DMS153 treated with DMSO at 0.1 percent for 48 hours (cell line): ENCODE results near the gene PHYHD1.

Experiments used
- DNase-seq: peaks from one replicate; lab custom pipeline; 2025; ENCODE audit not compliant: unreplicated experiment; lab: John Stamatoyannopoulos, UW

Gene PHYHD1

GRCh38 chr9:128920381-128921058 lies at the start of gene PHYHD1:
TSS of gene PHYHD1 (plus strand) at chr9:128920982. CDS start at chr9:128922324, 1,342 bp downstream.
- no peak for DNase-seq

DNA sequence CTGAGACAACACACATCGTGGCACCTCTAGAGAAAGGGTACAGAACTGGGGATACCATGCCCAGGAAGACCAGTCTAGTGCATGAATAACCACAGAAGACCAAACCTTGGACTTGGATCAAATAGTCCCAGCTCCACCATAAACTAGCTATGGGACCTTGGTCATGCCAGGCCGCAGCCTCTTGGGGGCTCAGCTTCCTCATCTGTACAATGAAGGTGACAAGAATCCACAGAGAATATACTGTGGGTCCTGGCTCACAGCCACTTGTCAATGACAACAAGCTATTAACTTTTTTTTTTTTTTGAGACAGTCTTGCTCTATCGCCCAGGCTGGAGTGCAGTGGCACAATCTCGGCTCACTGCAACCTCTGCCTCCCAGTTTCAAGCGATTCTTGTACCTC lies 42.9 kb upstream of the PHYHD1 start:
- DNase-seq: no peak

- peak; percentile 84 for DNase-seq
These were observed 38.7 kb upstream of the PHYHD1 start, which contains the start of the genes KYAT1 and LRRC8A for GRCh38 chr9:128881884-128882676. TSS of gene KYAT1 (minus strand) at chr9:128881950. CDS start at chr9:128845405, 36,545 bp downstream. TSS of gene LRRC8A (plus strand) at chr9:128882133. CDS start at chr9:128907165, 25,032 bp downstream.

DNA sequence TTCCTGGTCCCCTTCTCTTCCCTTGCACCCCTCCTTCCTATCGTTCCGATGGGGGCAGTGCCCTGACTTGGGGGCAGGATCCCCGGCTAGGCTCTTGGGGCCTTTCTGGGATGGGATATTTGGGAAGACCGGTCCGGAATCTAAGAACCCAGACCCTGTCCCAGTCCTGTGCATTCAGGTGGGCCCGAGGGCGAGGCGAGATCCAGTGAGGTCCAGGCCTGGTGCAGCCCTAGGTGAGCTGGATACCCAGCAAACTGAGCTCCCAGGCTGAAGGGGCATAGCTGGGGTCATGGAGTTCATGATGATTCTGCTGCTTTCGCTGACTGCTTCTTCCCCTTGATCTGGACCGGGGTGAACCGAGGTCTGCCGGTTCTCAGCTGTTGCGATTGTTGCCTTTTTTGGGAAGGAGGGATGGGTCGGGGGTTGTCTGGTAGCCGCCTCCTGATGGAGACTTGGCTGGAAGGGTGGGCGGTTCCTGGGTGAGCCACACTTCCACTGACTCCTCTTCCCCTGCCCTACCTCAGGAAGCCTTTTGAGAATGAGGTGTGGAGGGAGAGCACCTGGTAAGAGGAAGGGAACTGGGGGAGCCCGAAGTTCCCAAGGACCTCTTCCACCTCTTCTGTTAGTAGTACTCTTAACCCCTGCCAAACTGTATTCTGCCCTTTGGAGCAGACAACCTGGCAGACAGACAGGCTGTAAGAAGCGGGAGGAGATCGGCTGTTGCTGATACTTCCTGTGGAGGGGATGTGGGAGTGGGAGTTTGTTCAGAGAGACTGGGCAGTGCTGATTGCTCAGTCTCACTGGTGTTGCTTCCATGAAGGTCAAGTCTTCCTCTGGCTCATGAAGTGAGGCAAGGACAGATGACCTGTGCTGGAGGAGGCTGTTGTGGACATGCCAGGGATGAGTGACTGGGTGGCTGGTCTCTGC lies 37.8 kb upstream of the PHYHD1 start:
- no peak for DNase-seq

- DNase-seq: no peak
These were observed 36.6 kb upstream of the PHYHD1 start for GRCh38 chr9:128884164-128884563.

DNA sequence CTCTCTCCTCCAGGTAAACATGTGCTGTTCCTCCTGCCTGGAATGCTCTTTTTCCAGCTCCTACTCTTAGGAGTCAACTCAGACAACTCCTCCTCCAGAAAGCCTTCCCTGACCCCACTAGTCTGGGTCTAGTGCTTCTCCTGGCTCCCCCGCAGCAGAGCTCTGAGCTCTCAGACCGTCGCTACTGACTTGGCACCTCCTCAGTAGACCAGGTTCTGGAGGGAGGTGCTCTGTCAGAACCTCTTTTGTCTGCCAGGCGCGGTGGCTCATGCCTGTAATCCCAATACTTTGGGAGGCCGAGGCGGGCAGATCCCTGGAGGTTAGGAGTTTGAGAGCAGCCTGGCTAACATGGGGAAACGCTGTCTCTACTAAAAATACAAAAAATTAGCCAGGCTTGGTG lies 35.4 kb upstream of the PHYHD1 start:
- no peak for DNase-seq

DNA sequence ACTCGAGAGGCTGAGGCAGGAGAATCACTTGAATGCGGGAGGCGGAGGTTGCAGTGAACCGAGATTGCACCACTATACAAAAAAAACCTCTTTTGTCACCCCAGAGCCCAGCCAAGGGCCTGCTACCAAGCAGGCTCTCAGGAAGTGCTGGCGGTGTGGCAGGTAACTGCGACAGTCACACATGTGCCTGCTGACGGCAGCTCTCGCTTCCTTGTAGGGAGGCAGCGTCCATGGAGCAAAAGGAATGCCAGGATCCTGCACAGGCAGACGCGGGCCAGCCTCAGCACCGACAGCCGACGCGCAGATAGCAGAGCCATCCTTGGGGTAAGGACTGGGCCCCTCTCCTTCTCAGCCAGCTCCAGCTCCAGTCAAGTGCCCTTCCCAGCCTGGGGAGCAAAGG lies 35.0 kb upstream of the PHYHD1 start:
- DNase-seq: no peak

DNA sequence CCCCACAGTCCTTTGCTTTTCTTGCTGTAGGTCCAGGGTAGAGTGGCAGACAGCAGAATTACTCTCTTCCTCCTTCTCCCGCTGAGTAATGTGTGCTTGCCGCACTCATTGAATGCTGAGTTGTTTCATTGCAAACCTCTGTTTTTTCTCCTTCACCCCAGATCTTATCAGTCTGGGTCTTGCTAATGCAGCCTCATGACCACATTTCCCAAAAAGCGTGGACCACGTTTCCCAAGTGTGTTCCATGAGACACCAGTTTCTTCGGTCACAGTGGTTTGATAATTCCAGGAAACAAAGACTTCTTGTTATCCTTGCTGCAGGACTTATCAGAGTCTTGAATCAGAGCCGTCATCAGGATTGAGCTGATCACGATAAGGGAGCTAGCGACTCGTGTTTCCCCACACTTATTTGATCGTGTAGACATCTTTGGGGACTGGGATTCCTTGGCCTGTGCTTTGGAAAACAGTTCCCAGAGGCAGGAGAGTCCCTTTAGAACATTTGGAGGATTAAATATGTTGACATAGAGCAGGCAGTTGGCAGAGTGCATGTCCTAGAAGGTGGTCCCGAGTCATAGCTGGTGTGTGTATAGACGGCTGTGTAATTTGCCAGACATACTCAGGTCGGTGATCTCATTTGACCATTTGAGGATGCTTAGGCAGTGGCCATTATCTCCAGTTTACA lies 34.4 kb upstream of the PHYHD1 start:
- DNase-seq: no peak

- DNase-seq: no peak
These were observed 33.7 kb upstream of the PHYHD1 start for GRCh38 chr9:128887049-128887448.

GRCh38 chr9:128887914-128888350 lies 32.9 kb upstream of the PHYHD1 start:
- no peak for DNase-seq

- DNase-seq: no peak
These were observed 29.2 kb upstream of the PHYHD1 start for GRCh38 chr9:128891321-128892220.

DNA sequence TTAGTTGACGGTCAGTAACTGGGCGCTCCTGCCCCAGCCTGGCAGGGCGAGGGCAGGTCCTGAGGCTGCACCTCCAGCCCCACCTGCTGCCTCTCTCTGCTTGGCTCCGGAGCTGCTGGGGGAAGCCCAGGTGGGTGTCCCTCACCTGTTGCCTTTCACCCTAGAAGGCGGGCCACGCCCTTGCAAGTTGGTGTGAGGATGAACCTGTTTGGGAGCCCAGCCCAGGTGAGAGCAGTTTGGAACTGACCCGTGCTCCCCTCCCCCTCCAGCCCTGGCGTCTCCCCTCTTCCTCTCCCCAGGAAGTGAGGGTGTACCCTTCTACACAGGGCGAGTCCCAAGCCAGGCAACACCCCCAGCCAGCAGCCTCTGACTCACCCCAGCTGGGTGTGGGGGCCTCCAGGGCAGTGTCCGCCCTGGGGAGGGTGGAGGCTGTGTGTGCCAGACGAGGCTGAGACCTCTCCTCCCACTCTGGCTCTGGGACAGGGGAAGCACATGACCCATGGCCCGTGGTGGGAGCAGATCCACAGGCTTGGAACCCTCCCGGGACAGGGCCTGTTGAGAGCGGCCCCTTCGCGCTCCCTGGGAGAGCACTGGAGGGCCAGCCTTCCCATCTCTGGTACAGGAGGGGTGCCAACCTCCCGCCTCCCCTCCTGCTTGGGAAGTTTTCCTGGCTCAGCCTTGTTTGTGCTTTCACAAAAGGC lies 28.4 kb upstream of the PHYHD1 start:
- DNase-seq: no peak

DNA sequence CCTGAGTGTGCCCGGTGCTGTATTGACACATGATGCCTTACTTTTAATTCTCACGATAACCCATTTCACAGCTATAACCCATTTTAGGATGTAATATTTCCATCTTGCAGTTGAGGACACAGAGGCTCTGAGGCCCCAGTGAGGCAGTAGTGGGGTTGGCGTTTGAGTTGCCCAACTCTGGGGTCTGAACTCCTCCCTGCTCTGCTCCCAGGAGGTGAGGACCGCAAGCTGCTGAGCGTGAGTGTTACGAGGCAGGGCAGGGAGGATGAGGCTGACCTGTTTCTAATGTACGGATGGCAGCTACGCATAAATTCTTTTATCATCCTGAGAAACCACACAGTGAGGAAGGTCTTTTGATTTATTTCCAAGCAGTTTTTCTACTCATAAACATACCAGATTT lies 27.4 kb upstream of the PHYHD1 start:
- no peak for DNase-seq

GRCh38 chr9:128894764-128895163 lies 26.0 kb upstream of the PHYHD1 start:
- no peak for DNase-seq

- no peak for DNase-seq
These were observed 25.2 kb upstream of the PHYHD1 start for GRCh38 chr9:128895556-128895955.

DNA sequence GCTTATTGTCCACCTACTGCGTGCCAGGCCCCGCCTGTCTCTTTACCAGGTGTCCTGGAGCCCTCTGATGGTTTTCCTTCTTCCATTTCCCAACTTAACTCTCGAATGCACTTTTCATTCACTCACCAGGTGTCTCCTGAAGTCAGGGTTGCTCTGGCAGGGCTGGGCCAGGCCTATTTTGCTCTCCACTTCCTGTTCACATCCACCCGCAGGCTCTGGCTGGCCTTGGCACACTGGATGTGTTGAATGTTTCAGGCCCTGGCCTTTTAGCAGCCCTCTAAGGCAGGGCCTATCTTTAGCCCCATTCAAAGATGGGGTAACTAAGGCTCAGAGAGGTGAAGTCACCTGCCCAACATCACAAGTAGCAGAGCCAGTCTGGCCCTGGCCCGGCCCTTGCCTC lies 22.4 kb upstream of the PHYHD1 start:
- no peak for DNase-seq

DNA sequence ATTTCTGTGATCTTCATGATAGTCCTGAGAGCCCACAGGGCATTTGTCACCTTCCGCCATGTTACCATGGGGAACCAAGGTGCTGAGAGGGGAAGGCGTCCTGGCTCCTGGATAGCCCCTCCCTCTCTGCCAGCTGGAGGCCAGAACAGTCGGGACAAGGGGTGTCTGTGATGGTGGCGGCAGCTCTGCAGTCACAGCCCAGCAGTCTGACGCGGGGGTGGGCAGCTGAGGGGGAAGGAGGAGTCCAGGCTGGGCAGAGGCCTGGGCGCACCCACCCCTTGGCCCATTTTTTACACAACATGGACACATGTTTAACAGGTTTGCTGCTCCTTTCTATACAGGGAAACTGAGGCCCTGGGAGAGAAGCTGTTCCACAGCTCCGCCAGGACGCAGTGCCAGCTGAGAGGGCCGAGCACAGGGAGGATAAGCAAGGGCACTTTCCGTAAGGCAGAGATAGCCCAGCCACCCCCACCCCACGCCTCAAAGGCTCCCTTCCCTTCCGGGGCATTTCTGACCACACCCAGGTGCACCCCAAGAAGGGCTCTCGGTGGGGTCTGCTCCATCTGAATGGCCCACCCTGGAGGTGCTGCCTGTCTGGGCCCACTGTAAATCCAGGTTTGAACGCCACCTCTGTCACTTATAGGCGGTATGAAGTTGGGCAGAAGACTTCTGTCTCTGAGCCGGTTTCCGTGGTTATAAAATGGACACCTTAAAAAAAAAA lies 21.8 kb upstream of the PHYHD1 start:
- DNase-seq: no peak

DNA sequence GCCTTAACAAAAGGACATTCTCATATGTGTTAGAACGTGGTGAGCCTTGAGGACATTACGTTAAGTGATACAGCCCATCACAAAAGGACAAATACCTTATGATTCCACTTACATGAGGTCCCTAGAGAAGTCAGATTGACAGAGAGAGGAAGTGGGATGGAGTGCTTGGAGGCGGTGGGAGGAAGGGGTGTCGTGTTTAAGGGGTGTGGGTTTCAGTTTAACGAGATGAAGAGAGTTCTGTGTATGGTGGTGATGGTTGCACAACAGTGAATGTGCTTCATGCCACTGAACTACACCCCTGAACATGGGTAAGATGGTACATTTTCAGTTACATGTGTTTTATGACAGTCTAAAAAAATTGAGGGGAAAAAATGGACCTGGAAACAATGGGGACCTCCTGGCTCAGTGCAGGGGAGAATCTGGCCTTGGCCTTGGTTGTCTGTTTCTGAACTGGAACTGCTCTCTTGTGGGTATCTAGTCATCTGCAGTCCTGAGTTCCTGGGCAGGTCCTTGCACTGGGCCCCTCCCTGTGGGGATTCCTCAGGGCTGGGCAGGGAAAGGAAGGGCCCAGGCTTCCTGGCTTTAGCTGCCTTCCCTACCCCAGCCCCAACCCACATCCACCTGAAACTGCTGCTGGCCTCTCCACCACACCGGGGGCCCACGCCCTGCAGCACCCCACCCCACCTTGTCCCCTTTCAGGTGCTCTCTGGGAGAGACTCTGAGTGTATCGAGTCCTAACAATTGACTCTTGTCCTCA lies 21.0 kb upstream of the PHYHD1 start:
- DNase-seq: no peak
